ENCODE results near the gene EFNB2.

GRCh38 chr13:106471957-106472543 is 63.4 kb downstream of the EFNB2 start:
- TF ChIP-seq, protein P1, sequence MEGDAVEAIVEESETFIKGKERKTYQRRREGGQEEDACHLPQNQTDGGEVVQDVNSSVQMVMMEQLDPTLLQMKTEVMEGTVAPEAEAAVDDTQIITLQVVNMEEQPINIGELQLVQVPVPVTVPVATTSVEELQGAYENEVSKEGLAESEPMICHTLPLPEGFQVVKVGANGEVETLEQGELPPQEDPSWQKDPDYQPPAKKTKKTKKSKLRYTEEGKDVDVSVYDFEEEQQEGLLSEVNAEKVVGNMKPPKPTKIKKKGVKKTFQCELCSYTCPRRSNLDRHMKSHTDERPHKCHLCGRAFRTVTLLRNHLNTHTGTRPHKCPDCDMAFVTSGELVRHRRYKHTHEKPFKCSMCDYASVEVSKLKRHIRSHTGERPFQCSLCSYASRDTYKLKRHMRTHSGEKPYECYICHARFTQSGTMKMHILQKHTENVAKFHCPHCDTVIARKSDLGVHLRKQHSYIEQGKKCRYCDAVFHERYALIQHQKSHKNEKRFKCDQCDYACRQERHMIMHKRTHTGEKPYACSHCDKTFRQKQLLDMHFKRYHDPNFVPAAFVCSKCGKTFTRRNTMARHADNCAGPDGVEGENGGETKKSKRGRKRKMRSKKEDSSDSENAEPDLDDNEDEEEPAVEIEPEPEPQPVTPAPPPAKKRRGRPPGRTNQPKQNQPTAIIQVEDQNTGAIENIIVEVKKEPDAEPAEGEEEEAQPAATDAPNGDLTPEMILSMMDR (IDR thresholded peaks at IDR 0.05; ENCODE audit: low read depth, low read length, missing input control) = no peak
- TF ChIP-seq, protein P2, sequence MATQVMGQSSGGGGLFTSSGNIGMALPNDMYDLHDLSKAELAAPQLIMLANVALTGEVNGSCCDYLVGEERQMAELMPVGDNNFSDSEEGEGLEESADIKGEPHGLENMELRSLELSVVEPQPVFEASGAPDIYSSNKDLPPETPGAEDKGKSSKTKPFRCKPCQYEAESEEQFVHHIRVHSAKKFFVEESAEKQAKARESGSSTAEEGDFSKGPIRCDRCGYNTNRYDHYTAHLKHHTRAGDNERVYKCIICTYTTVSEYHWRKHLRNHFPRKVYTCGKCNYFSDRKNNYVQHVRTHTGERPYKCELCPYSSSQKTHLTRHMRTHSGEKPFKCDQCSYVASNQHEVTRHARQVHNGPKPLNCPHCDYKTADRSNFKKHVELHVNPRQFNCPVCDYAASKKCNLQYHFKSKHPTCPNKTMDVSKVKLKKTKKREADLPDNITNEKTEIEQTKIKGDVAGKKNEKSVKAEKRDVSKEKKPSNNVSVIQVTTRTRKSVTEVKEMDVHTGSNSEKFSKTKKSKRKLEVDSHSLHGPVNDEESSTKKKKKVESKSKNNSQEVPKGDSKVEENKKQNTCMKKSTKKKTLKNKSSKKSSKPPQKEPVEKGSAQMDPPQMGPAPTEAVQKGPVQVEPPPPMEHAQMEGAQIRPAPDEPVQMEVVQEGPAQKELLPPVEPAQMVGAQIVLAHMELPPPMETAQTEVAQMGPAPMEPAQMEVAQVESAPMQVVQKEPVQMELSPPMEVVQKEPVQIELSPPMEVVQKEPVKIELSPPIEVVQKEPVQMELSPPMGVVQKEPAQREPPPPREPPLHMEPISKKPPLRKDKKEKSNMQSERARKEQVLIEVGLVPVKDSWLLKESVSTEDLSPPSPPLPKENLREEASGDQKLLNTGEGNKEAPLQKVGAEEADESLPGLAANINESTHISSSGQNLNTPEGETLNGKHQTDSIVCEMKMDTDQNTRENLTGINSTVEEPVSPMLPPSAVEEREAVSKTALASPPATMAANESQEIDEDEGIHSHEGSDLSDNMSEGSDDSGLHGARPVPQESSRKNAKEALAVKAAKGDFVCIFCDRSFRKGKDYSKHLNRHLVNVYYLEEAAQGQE (IDR thresholded peaks at IDR 0.05) = no peak
- TF ChIP-seq GABPA (IDR thresholded peaks at IDR 0.05 in 1 of 2, conservative IDR thresholded peaks at IDR 0.05 in 1 of 2) (no peak), YY1 (IDR thresholded peaks at IDR 0.05) (no peak), RAD21 (IDR thresholded peaks at IDR 0.05) (no peak), ZBTB33 (IDR thresholded peaks at IDR 0.05) (no peak), SP1 (IDR thresholded peaks at IDR 0.05) (no peak), HNF4A (conservative IDR thresholded peaks at IDR 0.05) (no peak), TAF1 (conservative IDR thresholded peaks at IDR 0.05) (no peak), JUND (IDR thresholded peaks at IDR 0.05) (no peak), NR2F2 (IDR thresholded peaks at IDR 0.05) (no peak)
- TF ChIP-seq, protein P3, sequence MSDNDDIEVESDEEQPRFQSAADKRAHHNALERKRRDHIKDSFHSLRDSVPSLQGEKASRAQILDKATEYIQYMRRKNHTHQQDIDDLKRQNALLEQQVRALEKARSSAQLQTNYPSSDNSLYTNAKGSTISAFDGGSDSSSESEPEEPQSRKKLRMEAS (IDR thresholded peaks at IDR 0.05) = no peak

Data from liver (tissue), 3 donors.